Measurements from ENCODE around the gene COL23A1. TPM values are rescaled to one million over a fixed set of nuclear protein-coding genes. Genes with fewer than 3 reads are reported as not detected.
"Not testable (repeated sequence)": the region's sequence is repeated elsewhere in the genome, so short reads cannot be mapped to it uniquely, and the experiment has no call there.

COL23A1 gene
- total and polyA plus RNA-seq, 8 donors = 0.52 to 9.5 (median 7.5) TPM

- TF ChIP-seq CTCF (IDR thresholded peaks at IDR 0.05) = no peak
- Histone ChIP-seq H3K27ac (no peak overlapping the region), H3K4me3 (no peak overlapping the region), H3K36me3 (no peaks in the 10 kb centered on the region), H3K4me1 (peaks cover 0 to 32% of the 10 kb centered on the region in 2 donors), H3K9me3 (no peaks in the 10 kb centered on the region), H3K27me3 (peaks cover 0 to 9% of the 10 kb centered on the region in 2 donors)
- no peak for ATAC-seq
- no peak for DNase-seq
- intact Hi-C loops (cut with DNase I) = no loop called here
These were observed 102.1 kb downstream of the COL23A1 start for GRCh38 chr5:178487911-178488600.

- peaks cover 0 to 32% of the 10 kb centered on the region in 2 donors for H3K4me1 ChIP-seq
- H3K27ac ChIP-seq; H3K4me3 ChIP-seq; intact Hi-C loops (cut with DNase I); H3K9me3 ChIP-seq; DNase-seq; H3K27me3 ChIP-seq; H3K36me3 ChIP-seq; ATAC-seq: not testable (repeated sequence)
These were observed 103.2 kb downstream of the COL23A1 start for GRCh38 chr5:178486878-178487512.

- peaks cover 0 to 32% of the 10 kb centered on the region in 2 donors for H3K4me1 ChIP-seq
- no peak for TF ChIP-seq CTCF (IDR thresholded peaks at IDR 0.05)
- intact Hi-C loops (cut with DNase I) = no loop called here
- no peak overlapping the region for H3K4me3 ChIP-seq
- H3K27me3 ChIP-seq = peaks cover 0 to 9% of the 10 kb centered on the region in 2 donors
- peak overlapping the region in 1 of 2 donors; percentile 16 for H3K27ac ChIP-seq
- no peaks in the 10 kb centered on the region for H3K9me3 ChIP-seq
- no peak for DNase-seq
- H3K36me3 ChIP-seq = no peaks in the 10 kb centered on the region
- ATAC-seq = peak; percentile 19
These were observed 104.0 kb downstream of the COL23A1 start for GRCh38 chr5:178486239-178486641.

GRCh38 chr5:178483620-178484019 lies 106.6 kb downstream of the COL23A1 start:
- Histone ChIP-seq H3K27me3 (peaks cover 0 to 9% of the 10 kb centered on the region in 2 donors), H3K4me3 (no peak overlapping the region), H3K27ac (peak overlapping the region in 1 of 2 donors; percentile 63), H3K36me3 (no peaks in the 10 kb centered on the region), H3K4me1 (peaks cover 0 to 15% of the 10 kb centered on the region in 2 donors), H3K9me3 (no peaks in the 10 kb centered on the region)
- DNase-seq (peak in 2 of 4 donors; percentile 77 to 85), ATAC-seq (peak; percentile 73)
- intact Hi-C loops (cut with DNase I) = no loop called here
- no peak for TF ChIP-seq CTCF (IDR thresholded peaks at IDR 0.05)

GRCh38 chr5:178479261-178479660 lies 110.9 kb downstream of the COL23A1 start:
- no peak overlapping the region for H3K27ac ChIP-seq
- H3K36me3 ChIP-seq = no peaks in the 10 kb centered on the region
- TF ChIP-seq CTCF (IDR thresholded peaks at IDR 0.05) = no peak
- intact Hi-C loops (cut with DNase I) = no loop called here
- peaks cover 0 to 31% of the 10 kb centered on the region in 2 donors for H3K4me1 ChIP-seq
- DNase-seq = no peak
- no peaks in the 10 kb centered on the region for H3K27me3 ChIP-seq
- no peak for ATAC-seq
- H3K9me3 ChIP-seq = no peaks in the 10 kb centered on the region
- no peak overlapping the region for H3K4me3 ChIP-seq
